HG03520 (cell line): ENCODE results near the gene JMJD7.

Source experiments
- ATAC-seq: cut with Tn5 transposase; IDR thresholded peaks from one replicate; pipeline ENCODE4 v1.9.1; 2021; ENCODE audit warnings: mild to moderate bottlenecking, moderate library complexity; ENCODE audit not compliant: unreplicated experiment

JMJD7 gene

DNA sequence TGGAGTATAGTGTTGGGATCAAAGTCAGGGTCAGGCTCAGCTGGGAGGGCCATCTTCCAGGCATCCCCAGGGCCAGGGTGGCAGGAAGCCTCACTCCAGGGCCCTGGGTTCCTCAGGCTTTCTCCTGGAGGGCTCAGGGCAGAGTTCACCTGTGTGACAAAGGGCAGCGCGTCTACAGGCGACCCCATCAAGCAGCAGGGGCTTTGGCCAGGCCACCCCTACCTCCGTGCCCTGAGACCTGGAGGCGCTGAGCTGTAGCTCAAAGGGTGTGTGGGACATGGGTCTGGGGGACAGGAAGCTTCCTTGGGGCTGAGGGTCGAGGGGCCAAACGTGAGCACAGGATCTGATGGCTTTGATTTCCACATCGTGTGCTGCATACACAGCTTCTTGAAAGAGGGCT is 53.2 kb downstream of the JMJD7 start:
- no peak for ATAC-seq

DNA sequence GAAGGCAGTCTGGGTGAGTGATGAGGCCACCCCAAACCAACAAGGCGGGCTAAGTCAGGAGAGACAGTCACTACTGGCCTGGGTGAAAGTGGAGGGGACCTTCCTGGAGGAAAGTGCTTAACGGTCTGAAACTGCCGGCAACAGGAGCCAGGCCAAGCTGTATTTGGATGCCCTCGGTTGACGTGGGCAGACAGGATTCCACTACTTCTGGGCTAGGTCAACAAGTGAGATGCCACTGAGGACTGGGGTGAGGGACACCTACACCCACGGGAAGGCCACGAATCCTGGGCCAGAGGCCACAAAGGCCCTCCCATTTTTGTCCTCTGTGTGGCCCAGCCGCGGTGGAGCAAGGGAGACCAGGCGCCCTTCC is 53.6 kb downstream of the JMJD7 start:
- no peak for ATAC-seq

DNA sequence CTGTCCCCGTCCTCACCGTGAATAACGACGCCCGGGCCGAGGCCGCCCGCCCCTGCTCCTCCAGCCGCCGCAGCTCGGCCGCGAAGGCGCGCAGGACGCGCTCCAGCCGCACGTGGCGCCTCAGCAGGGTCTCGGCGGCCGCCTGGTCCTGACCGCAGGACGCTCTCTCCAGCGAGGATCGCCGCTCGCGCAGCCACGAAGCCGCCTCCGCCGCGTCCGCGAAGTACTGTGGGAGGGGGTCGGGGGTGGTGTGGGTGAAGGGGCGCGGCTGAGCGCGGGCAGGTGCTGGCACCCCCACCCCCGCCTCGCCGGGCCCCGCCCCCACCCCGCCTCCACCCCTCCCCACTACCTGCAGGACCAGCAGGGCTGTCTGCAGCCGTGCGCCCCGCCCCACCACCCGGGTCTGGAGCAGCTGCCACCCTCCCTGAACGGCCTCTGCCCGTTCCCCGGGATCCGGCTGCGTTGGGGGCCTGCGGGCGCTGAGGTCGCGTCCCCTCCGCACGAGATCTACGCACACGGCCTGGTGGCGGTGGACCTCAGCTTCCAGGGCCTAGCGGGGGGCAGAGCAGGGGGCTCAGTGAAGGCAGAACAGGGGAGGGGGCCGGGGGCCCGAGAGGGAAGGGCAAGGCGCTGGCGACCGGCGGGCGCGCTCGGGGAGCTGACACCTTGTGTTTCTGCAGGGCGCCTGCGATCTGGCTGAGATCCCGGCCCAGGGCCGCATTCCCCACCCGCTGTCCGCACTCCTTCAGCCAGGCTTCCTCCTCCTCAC is 54.2 kb downstream of the JMJD7 start:
- no peak for ATAC-seq

DNA sequence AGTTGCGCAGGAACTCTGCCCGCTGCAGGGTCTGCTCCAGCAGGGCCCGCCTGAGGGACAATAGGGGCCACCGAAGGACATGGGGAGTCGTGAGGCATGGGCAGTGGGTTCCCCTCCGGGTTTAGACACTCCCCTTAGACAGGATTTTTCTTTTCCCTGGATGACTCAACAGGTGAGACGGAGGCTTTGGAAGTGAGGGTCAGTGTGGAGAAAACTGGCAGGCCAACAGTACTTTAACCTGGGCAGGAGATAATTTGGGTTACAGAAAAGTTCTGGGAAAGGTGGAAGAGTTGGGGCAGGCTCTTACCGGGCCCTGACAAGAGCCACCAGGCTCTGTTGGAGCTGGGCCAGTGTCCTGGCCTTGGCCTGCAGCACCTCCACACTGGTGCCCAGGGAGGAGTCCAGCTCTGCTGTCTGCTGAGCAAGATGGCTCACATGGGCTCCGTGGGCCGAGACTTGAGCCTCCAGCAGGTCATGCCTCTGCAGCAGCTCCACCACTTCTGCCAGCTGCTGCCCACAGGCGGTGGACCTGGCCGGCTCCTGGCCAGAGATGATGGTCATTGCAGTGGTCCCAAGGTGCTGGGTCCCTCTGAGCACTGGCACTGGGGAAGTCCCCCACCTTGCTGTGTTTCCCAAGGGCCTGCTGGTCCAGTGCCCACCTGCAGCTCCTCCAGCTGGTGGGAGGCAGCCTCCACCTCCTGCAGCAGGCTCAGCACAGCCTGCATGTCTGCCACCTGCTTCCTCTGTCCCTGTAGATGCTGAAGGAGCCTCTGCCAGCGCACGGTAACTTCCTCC is 55.0 kb downstream of the JMJD7 start:
- ATAC-seq, result no peak

DNA sequence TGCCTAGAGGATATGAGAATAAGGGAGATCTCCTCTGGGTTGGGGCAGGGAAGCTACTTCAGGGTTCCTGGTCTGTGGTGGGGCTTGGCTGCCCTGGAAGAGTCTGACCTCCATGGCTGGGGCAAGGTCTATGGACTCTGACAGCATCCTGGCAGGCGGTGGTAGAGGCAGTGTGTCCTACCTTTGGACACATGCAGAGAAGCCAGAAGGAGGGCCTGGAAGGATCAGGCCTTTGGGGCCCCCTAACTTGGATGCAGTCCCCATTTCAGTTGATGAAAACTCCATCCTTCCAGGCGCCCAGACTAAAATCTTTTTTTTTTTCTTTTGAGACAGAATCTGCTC is 55.6 kb downstream of the JMJD7 start:
- ATAC-seq, result no peak

DNA sequence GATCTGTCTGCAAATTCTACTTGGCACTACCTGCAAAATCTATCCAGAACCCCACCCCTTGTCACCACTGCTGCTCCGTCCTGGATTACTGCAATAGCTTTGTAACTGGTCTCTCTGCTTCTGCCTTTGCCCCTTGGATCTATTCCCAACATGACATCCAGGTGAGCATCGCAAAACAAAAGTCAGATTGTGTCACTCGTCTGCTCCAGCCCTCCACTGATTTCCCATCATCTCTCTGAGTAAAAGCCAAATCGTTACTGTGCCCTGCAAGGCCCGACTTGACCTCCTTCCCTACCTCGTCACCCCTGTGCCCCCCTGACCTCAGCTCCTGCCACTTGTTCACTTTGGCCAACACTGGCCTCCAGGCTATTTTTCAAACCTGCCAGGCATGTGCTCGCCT is 56.6 kb downstream of the JMJD7 start:
- ATAC-seq, result no peak

DNA sequence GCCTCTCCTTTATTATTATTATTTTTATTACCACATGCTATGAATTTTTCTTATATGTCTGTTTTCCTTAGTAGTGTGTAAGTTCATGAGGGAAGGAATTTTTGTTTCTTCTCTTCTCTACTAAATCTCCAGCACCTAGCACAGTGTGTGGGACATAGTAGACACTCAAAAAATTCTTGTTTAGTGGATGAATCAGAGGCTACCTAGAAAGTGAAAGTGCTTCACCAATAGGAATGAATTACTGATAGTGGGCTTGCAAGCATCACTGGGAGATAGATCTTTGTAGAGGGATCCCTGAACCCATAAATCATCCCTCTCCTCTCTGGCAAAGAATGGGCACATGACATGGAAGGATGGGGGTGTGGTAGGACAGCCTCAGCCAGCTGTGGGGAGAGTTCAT is 57.4 kb downstream of the JMJD7 start:
- no peak for ATAC-seq

DNA sequence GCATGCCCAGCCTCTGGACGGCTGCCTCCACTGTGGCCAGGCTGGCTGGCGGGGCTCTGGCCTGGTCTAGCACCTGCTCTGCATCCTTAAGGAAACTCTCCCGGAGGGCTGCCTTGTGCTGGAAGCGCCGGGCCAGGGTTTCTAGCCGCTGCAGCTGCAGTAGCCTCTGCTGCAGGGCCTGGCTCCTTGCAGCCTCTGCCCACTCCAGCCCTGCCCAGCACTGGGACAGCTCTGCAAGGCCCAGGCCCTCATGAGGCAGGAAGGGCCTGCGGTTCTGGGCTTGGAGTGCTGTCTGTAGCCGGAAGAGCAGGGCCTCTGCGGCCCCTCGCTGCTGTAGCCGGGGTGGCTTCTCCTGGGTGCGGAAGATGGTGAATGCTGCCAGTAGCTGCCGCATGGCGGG is 57.9 kb downstream of the JMJD7 start:
- no peak for ATAC-seq

DNA sequence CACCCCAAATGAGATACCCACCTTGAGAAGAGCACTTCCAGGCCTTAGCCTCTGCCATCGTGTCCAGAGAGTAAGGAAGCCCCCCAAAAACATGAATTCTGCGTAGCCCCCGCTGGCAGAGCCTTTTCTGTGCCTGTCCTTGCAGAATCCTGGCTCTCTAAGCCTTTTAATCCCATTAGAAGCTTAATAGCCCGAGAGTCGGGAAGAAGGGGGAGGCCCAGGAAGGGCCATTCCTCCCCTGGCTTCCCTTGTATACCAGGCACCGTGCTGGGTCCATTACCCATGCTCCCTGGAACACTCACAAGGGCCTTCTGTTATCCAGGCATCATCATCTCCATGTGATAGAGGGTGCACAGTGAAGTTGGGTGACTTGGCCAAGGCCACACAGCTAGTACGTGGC is 58.8 kb downstream of the JMJD7 start:
- ATAC-seq, result no peak

DNA sequence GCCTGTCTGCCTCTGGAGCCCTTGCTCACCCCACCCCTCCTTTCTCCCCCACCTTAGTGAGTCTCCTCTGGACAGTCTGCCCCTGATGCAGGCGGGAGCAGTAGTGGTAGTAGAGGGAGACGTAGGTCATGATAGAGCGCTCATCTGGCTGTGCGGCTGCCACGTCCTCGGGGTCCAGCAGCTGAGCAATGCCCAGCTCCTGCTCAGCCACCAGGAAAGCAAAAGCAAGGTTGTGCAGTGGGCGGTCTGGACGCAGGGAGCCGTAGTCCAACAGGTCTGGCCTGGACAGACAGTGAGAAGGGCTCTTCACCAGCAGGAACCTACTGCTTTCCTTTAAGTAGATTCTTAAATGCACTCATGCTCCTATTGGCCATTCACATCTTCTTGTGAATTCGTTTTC is 59.3 kb downstream of the JMJD7 start:
- no peak for ATAC-seq
